ENCODE data around the gene GIMAP8. TPM values are rescaled to one million over a fixed set of nuclear protein-coding genes. Genes with fewer than 3 reads are reported as not detected.

Gene GIMAP8
- total RNA-seq, 1 experiment from 2014 or later = 0.10 TPM

DNA sequence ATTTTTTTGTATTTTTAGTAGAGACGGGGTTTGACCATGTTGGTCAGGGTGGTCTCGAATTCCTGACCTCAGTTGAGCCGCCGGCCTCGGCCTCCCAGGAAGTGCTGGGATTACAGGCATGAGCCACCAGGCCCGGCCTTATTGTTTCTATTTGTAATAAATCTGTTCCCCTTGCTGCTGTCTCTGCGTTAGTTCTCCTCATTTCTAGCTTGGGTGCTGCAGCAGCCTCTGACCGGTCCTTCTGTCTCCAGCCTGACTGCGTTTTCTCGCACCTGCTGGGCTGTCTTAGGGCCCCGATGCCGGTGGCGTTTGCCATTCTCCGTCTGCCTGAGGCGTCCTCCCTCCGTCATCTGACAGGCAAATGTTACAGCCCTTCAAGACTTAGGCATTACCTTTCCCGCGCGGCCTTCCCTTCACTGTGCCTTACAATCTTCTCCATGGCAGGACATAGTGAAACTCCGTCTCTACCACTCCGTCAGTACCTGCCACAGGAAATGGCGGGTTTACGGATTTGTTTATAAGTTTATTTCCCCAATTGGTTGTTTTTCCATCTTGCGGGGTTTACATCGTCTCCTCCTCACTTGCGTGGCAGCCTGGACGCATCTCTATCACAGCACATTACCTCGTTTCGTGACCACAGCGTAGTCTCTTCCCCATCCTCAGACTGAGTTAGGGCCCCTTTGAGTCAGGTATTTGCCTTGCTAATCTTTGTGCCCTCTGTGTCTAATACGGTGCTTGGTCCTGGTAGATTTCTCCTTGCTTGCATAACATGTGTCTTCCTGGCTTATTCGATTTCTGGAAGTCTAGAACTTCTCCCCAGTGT, 2.3 kb upstream of the GIMAP8 start:
- POLR2A ChIA-PET = no interaction called here
- in situ Hi-C loops (cut with HindIII; ENCODE audit: low pct_unique_long_range_greater_than_20kb, low sequenced_read_pairs) = no loop called here

DNA sequence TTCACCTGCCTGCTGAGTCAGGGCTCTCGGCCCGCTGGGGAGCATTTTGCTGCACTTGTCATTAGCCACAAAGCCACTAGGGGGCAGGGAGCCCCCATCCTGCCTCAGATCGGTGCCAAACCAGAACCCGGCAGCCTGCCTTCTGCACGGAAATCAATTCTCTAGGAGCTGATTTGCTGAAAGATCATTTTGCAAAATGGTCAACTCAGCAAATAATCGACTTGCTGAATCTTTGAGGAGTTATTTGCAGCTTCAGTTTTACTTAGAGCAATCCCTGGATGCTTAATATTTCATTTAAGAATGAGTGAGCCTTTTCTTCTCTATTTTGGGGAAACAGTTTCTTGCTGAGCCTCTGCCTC, 1.7 kb upstream of the GIMAP8 start:
- H3K27ac ChIP-seq (ENCODE audit: low read length) = no peak overlapping the region
- POLR2A ChIA-PET = no interaction called here
- ATAC-seq (peak; percentile 86), DNase-seq (ENCODE audit: low read depth, low spot score) (peak; percentile 52)
- CTCF ChIA-PET = interaction anchor here (0.7 kb wide), 1 partner anchor 81 kb away, joined by 7 read pairs; no protein-coding TSS in a partner anchor
- H3K4me1 ChIP-seq (ENCODE audit: control insufficient read depth, insufficient read depth, low read length) = no peaks in the 10 kb centered on the region; the same call in 1 of the 2 replicates
- no peak overlapping the region for H3K4me3 ChIP-seq (ENCODE audit: low read depth in 2 of 2, low read length in 2 of 2)
- in situ Hi-C loops (cut with HindIII; ENCODE audit: low pct_unique_long_range_greater_than_20kb, low sequenced_read_pairs) (no loop called here), intact Hi-C loops (cut with micrococcal nuclease; ENCODE audit: unreplicated experiment) (loop anchor here (5.0 kb wide), 2 partner anchors 309 to 429 kb away; no protein-coding TSS in a partner anchor)
- no peaks in the 10 kb centered on the region for H3K9me3 ChIP-seq (ENCODE audit: control insufficient read depth, insufficient read depth, low read depth, low read length)
- TF ChIP-seq, protein P1, sequence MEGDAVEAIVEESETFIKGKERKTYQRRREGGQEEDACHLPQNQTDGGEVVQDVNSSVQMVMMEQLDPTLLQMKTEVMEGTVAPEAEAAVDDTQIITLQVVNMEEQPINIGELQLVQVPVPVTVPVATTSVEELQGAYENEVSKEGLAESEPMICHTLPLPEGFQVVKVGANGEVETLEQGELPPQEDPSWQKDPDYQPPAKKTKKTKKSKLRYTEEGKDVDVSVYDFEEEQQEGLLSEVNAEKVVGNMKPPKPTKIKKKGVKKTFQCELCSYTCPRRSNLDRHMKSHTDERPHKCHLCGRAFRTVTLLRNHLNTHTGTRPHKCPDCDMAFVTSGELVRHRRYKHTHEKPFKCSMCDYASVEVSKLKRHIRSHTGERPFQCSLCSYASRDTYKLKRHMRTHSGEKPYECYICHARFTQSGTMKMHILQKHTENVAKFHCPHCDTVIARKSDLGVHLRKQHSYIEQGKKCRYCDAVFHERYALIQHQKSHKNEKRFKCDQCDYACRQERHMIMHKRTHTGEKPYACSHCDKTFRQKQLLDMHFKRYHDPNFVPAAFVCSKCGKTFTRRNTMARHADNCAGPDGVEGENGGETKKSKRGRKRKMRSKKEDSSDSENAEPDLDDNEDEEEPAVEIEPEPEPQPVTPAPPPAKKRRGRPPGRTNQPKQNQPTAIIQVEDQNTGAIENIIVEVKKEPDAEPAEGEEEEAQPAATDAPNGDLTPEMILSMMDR (IDR thresholded peaks at IDR 0.05) = peak; percentile 97
- TF ChIP-seq POLR2AphosphoS5 (IDR thresholded peaks at IDR 0.05; ENCODE audit: low read depth, low read length) (no peak), TCF7L2 (IDR thresholded peaks at IDR 0.05; ENCODE audit: low read depth, low read length) (no peak), SIN3A (IDR thresholded peaks at IDR 0.05; ENCODE audit: borderline replicate concordance, insufficient read depth, low read depth, low read length) (no peak)
- TF ChIP-seq, protein P2, sequence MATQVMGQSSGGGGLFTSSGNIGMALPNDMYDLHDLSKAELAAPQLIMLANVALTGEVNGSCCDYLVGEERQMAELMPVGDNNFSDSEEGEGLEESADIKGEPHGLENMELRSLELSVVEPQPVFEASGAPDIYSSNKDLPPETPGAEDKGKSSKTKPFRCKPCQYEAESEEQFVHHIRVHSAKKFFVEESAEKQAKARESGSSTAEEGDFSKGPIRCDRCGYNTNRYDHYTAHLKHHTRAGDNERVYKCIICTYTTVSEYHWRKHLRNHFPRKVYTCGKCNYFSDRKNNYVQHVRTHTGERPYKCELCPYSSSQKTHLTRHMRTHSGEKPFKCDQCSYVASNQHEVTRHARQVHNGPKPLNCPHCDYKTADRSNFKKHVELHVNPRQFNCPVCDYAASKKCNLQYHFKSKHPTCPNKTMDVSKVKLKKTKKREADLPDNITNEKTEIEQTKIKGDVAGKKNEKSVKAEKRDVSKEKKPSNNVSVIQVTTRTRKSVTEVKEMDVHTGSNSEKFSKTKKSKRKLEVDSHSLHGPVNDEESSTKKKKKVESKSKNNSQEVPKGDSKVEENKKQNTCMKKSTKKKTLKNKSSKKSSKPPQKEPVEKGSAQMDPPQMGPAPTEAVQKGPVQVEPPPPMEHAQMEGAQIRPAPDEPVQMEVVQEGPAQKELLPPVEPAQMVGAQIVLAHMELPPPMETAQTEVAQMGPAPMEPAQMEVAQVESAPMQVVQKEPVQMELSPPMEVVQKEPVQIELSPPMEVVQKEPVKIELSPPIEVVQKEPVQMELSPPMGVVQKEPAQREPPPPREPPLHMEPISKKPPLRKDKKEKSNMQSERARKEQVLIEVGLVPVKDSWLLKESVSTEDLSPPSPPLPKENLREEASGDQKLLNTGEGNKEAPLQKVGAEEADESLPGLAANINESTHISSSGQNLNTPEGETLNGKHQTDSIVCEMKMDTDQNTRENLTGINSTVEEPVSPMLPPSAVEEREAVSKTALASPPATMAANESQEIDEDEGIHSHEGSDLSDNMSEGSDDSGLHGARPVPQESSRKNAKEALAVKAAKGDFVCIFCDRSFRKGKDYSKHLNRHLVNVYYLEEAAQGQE (IDR thresholded peaks at IDR 0.05; ENCODE audit: insufficient read depth in 1 of 2, low read depth in 2 of 2, low read length in 1 of 2) = no peak
- no peaks in the 10 kb centered on the region for H3K36me3 ChIP-seq (ENCODE audit: control insufficient read depth, insufficient read depth, low read length)
- peaks cover 6% of the 10 kb centered on the region for H3K27me3 ChIP-seq (ENCODE audit: control insufficient read depth, insufficient read depth, low read length)
- no TSS peak for BruUV-seq (replicated peaks)

More for the DNA sequence above, 2.3 kb upstream of the GIMAP8 start:
- BruUV-seq (replicated peaks) = no TSS peak
- peaks cover 6% of the 10 kb centered on the region for H3K27me3 ChIP-seq (ENCODE audit: control insufficient read depth, insufficient read depth, low read length)
- no peak overlapping the region for H3K27ac ChIP-seq (ENCODE audit: low read length)
- no peaks in the 10 kb centered on the region for H3K9me3 ChIP-seq (ENCODE audit: control insufficient read depth, insufficient read depth, low read depth, low read length)
- no peak overlapping the region for H3K4me3 ChIP-seq (ENCODE audit: low read depth in 2 of 2, low read length in 2 of 2)
- intact Hi-C loops (cut with micrococcal nuclease; ENCODE audit: unreplicated experiment) = loop anchor here (5.0 kb wide), 2 partner anchors 309 to 429 kb away; no protein-coding TSS in a partner anchor
- ATAC-seq (peak; percentile 46), DNase-seq (ENCODE audit: low read depth, low spot score) (no peak)
- CTCF ChIA-PET = interaction anchor here (0.7 kb wide), 1 partner anchor 82 kb away, joined by 7 read pairs; no protein-coding TSS in a partner anchor
- TF ChIP-seq POLR2AphosphoS5 (IDR thresholded peaks at IDR 0.05; ENCODE audit: low read depth, low read length) (no peak), SIN3A (IDR thresholded peaks at IDR 0.05; ENCODE audit: borderline replicate concordance, insufficient read depth, low read depth, low read length) (no peak), TCF7L2 (IDR thresholded peaks at IDR 0.05; ENCODE audit: low read depth, low read length) (no peak)
- TF ChIP-seq, protein P1 (IDR thresholded peaks at IDR 0.05) = no peak
- TF ChIP-seq, protein P2 (IDR thresholded peaks at IDR 0.05; ENCODE audit: insufficient read depth in 1 of 2, low read depth in 2 of 2, low read length in 1 of 2) = no peak
- no peaks in the 10 kb centered on the region; the same call in 1 of the 2 replicates for H3K4me1 ChIP-seq (ENCODE audit: control insufficient read depth, insufficient read depth, low read length)
- H3K36me3 ChIP-seq (ENCODE audit: control insufficient read depth, insufficient read depth, low read length) = no peaks in the 10 kb centered on the region
